ENCODE measurements around the gene TNNI2. TPM values are rescaled to one million over a fixed set of nuclear protein-coding genes. Genes with fewer than 3 reads are reported as not detected.
A peak's percentile ranks its signal among the peaks of the same experiment; 100 is the strongest.

Gene TNNI2
- total and polyA plus RNA-seq, 2 experiments from 2014 or later: 0.73 to 5.5 TPM

GRCh38 chr11:1843796-1844195 lies 5.0 kb downstream of the TNNI2 start:
- H3K27ac ChIP-seq: no peak overlapping the region
- 93% methylated on average over 8 of the region's 8 CpGs for WGBS (ENCODE audit: low lambda C conversion rate, missing lambda C conversion rate)

GRCh38 chr11:1844221-1845094 lies 5.7 kb downstream of the TNNI2 start:
- TF ChIP-seq EZH2phosphoT487 (IDR thresholded peaks at IDR 0.05; ENCODE audit: low read depth, severe bottlenecking, unreplicated experiment) (no peak), EZH2 (IDR thresholded peaks at IDR 0.05; ENCODE audit: borderline replicate concordance) (no peak)
- TF ChIP-seq, protein P1, sequence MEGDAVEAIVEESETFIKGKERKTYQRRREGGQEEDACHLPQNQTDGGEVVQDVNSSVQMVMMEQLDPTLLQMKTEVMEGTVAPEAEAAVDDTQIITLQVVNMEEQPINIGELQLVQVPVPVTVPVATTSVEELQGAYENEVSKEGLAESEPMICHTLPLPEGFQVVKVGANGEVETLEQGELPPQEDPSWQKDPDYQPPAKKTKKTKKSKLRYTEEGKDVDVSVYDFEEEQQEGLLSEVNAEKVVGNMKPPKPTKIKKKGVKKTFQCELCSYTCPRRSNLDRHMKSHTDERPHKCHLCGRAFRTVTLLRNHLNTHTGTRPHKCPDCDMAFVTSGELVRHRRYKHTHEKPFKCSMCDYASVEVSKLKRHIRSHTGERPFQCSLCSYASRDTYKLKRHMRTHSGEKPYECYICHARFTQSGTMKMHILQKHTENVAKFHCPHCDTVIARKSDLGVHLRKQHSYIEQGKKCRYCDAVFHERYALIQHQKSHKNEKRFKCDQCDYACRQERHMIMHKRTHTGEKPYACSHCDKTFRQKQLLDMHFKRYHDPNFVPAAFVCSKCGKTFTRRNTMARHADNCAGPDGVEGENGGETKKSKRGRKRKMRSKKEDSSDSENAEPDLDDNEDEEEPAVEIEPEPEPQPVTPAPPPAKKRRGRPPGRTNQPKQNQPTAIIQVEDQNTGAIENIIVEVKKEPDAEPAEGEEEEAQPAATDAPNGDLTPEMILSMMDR (IDR thresholded peaks at IDR 0.05; ENCODE audit: poor library complexity): no peak
- Histone ChIP-seq H3K9me3 (ENCODE audit: low read depth) (no peaks in the 10 kb centered on the region), H2AFZ (no peak overlapping the region), H3K4me2 (no peak overlapping the region), H3K79me2 (no peaks in the 10 kb centered on the region), H3K27ac (peak overlapping the region; percentile 76), H3K27me3 (no peaks in the 10 kb centered on the region), H3K36me3 (replicated peaks; ENCODE audit: insufficient read depth, low read depth) (no peaks in the 10 kb centered on the region), H3K9me2 (replicated peaks; ENCODE audit: insufficient read depth) (no peaks in the 10 kb centered on the region), H3K4me3 (no peak overlapping the region), H4K20me1 (ENCODE audit: insufficient read depth, poor library complexity, severe bottlenecking) (no peaks in the 10 kb centered on the region), H3K4me1 (ENCODE audit: insufficient read depth) (peaks cover 15% of the 10 kb centered on the region)
- DNase-seq (ENCODE audit: low spot score): peak; percentile 57
- 57% methylated on average over 17 of the region's 23 CpGs for WGBS (ENCODE audit: low lambda C conversion rate, missing lambda C conversion rate)

More at GRCh38 chr11:1843796-1844195, 5.0 kb downstream of the TNNI2 start:
- Histone ChIP-seq H3K4me1 (ENCODE audit: insufficient read depth) (peaks cover 15% of the 10 kb centered on the region), H3K9me2 (replicated peaks; ENCODE audit: insufficient read depth) (no peaks in the 10 kb centered on the region), H3K4me3 (no peak overlapping the region), H3K9me3 (ENCODE audit: low read depth) (no peaks in the 10 kb centered on the region), H2AFZ (no peak overlapping the region), H3K79me2 (no peaks in the 10 kb centered on the region), H3K36me3 (replicated peaks; ENCODE audit: insufficient read depth, low read depth) (no peaks in the 10 kb centered on the region), H4K20me1 (ENCODE audit: insufficient read depth, poor library complexity, severe bottlenecking) (no peaks in the 10 kb centered on the region), H3K4me2 (no peak overlapping the region), H3K27me3 (no peaks in the 10 kb centered on the region)
- TF ChIP-seq EZH2 (IDR thresholded peaks at IDR 0.05; ENCODE audit: borderline replicate concordance) (no peak), EZH2phosphoT487 (IDR thresholded peaks at IDR 0.05; ENCODE audit: low read depth, severe bottlenecking, unreplicated experiment) (no peak)
- TF ChIP-seq, protein P1 (IDR thresholded peaks at IDR 0.05; ENCODE audit: poor library complexity): no peak
- DNase-seq (ENCODE audit: low spot score): no peak

DNA sequence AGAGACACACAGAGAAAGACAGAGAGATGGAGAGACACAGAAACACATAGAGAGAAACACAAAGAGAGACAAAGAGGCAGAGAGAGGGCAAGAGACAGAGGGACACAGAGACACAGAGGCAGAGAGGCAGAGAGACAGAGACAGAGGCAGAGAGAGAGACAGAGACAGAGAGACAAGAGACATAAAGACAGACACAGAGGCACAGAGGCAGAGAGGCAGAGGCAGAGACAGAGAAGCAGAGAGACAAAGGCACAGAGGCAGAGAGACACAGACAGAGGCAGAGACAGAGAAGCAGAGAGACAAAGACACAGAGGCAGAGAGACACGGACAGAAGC lies 6.3 kb downstream of the TNNI2 start:
- Histone ChIP-seq H3K27me3 (no peaks in the 10 kb centered on the region), H3K9me3 (ENCODE audit: low read depth) (no peaks in the 10 kb centered on the region), H3K4me3 (no peak overlapping the region), H3K9me2 (replicated peaks; ENCODE audit: insufficient read depth) (no peaks in the 10 kb centered on the region), H4K20me1 (ENCODE audit: insufficient read depth, poor library complexity, severe bottlenecking) (no peaks in the 10 kb centered on the region), H3K27ac (peak overlapping the region; percentile 76), H3K4me2 (no peak overlapping the region), H3K79me2 (no peaks in the 10 kb centered on the region), H3K4me1 (ENCODE audit: insufficient read depth) (peaks cover 15% of the 10 kb centered on the region), H3K36me3 (replicated peaks; ENCODE audit: insufficient read depth, low read depth) (no peaks in the 10 kb centered on the region), H2AFZ (no peak overlapping the region)
- TF ChIP-seq EZH2phosphoT487 (IDR thresholded peaks at IDR 0.05; ENCODE audit: low read depth, severe bottlenecking, unreplicated experiment) (no peak), EZH2 (IDR thresholded peaks at IDR 0.05; ENCODE audit: borderline replicate concordance) (no peak)
- TF ChIP-seq, protein P1 (IDR thresholded peaks at IDR 0.05; ENCODE audit: poor library complexity): no peak
- no peak for DNase-seq (ENCODE audit: low spot score)
- WGBS (ENCODE audit: low lambda C conversion rate, missing lambda C conversion rate): 95% methylated on average over 1 of the region's 1 CpG

Measured in hepatocyte (in vitro differentiated cells).